ENCODE data around the gene UMAD1.
"Not testable (repeated sequence)": the region's sequence is repeated elsewhere in the genome, so short reads cannot be mapped to it uniquely, and the experiment has no call there.

Gene UMAD1

GRCh38 chr7:7793249-7793648, 152.7 kb downstream of the UMAD1 start:
- no peak for DNase-seq (ENCODE audit: extremely low read depth in 1 of 2, low read depth in 1 of 2)

GRCh38 chr7:7793921-7794320, 153.4 kb downstream of the UMAD1 start:
- DNase-seq (ENCODE audit: extremely low read depth in 1 of 2, low read depth in 1 of 2) = no peak

DNA sequence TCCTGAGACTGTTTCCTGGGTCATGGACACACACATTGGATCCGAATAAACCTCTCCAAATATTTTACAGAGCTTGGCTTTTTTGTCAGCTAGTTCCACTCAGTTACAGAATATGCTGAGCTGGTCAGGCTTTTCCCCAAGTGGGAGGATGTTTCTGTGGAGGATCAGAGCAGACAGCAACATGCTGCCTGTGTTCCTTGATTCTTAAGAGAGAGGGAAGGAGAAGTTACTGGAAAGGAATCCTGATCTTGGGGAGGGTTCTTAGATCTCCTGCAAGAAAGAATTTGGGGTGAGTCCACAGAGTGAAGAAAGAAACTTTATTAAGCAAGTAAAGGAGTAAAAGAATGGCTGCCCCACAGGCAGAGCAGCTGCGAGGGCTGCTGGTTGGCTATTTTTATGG, 154.7 kb downstream of the UMAD1 start:
- no peak for DNase-seq (ENCODE audit: extremely low read depth in 1 of 2, low read depth in 1 of 2)

GRCh38 chr7:7795630-7796121, 155.1 kb downstream of the UMAD1 start:
- DNase-seq (ENCODE audit: extremely low read depth in 1 of 2, low read depth in 1 of 2) = no peak

- no peak for DNase-seq (ENCODE audit: extremely low read depth in 1 of 2, low read depth in 1 of 2)
Observed at GRCh38 chr7:7798510-7798909, 158.0 kb downstream of the UMAD1 start.

DNA sequence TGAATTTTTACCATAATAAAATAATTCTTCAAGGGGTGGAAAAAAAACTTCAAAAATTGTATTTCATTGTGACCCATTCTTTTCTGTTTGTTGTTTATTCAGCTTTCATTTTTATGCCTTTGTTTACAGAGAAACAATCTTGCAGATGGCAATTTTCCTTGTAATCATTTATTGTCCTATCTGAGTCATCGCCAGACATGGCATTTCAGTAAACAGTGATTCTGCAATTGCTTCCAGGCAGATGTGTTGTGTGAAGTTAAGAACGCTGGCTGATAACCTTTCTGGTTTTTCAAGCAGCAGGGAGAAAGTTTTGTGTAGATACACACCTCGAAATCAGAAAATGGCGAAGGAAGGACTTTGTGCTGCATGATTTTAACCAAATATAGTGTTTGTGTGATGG, 158.6 kb downstream of the UMAD1 start:
- DNase-seq (ENCODE audit: extremely low read depth in 1 of 2, low read depth in 1 of 2) = no peak

DNA sequence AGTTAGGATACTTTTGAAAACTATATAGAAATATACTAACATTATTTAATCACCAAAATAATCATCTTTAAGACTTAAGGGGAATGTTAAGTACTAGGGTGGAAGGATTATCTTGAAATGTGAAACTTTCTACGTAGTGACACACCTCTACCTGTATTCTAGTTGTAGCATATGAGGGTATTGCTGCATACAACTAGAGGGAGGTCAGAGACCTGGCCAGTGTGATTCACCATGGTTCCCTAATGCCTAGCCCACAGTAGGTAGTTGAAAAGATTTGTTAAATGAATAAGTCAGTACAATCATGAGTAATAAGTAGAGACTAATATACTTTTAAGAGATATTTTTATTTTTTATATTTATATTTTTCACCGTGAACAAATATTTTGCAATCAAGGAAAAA, 162.0 kb downstream of the UMAD1 start:
- no peak for DNase-seq (ENCODE audit: extremely low read depth in 1 of 2, low read depth in 1 of 2)

- DNase-seq (ENCODE audit: extremely low read depth in 1 of 2, low read depth in 1 of 2) = no peak
Observed at GRCh38 chr7:7803715-7804178, 163.2 kb downstream of the UMAD1 start.

DNA sequence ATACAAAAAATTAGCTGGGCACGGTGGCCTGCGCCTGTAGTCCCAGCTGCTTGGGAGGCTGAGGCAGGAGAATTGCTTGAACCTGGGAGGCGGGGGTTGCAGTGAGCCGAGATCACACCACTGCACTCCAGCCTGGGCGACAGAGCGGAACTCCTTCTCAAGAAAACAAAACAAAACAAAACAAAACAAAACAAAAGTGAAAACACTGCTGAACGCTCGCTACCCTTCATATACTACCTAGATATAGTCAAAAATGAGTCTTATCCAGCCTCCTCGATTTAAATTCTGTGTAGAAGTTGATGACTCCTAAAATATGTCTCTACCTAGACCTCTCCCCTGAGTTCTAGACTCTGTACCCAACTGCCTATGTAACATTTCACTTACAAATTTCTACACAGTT, 164.3 kb downstream of the UMAD1 start:
- not testable (repeated sequence) for DNase-seq (ENCODE audit: extremely low read depth in 1 of 2, low read depth in 1 of 2)

- no peak for DNase-seq (ENCODE audit: extremely low read depth in 1 of 2, low read depth in 1 of 2)
Observed at GRCh38 chr7:7805511-7806153, 165.1 kb downstream of the UMAD1 start.

DNA sequence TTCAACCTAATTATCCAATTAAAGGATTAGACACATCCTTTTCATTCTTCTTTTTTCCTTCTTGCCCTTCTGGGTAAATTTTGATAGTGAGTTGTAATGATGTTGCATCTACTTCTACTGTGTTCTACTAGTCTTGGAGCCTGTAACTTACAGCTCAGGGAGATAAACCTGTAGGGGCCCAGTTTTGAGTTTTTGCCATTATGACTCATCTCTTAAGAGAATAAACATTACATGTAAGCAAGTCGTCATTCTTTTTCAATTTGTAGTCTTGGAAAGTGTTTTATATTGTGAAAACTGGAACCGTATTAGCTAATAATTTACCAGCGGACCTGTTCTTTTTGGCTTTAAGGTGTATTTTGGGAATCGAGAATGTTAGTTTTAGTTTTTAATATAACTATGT, 167.6 kb downstream of the UMAD1 start:
- no peak for DNase-seq (ENCODE audit: extremely low read depth in 1 of 2, low read depth in 1 of 2)

GRCh38 chr7:7808626-7809025, 168.1 kb downstream of the UMAD1 start:
- no peak for DNase-seq (ENCODE audit: extremely low read depth in 1 of 2, low read depth in 1 of 2)

GRCh38 chr7:7810380-7810779, 169.8 kb downstream of the UMAD1 start:
- no peak for DNase-seq (ENCODE audit: extremely low read depth in 1 of 2, low read depth in 1 of 2)

DNA sequence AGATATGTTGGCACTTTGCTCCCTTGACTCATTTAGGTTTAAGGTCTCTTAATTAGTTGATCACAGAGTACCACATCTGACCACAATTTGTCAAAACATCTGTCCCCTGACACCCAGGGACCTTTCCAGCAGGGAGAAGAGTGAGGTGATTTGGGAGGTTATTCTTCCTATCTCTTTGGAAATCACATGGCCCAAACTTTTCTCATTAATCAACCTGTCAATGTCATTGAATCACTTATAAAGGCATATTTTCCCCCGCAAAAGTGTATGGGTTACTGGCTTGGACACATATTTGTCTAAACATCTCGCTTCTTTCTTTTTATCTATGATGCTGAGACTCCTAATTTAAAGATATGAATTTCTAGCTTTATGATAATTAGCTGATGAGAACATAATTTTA, 170.3 kb downstream of the UMAD1 start:
- DNase-seq (ENCODE audit: extremely low read depth in 1 of 2, low read depth in 1 of 2) = no peak

- DNase-seq (ENCODE audit: extremely low read depth in 1 of 2, low read depth in 1 of 2) = no peak
Observed at GRCh38 chr7:7812112-7812511, 171.6 kb downstream of the UMAD1 start.

GRCh38 chr7:7815395-7815794, 174.8 kb downstream of the UMAD1 start:
- DNase-seq (ENCODE audit: extremely low read depth in 1 of 2, low read depth in 1 of 2) = no peak

DNA sequence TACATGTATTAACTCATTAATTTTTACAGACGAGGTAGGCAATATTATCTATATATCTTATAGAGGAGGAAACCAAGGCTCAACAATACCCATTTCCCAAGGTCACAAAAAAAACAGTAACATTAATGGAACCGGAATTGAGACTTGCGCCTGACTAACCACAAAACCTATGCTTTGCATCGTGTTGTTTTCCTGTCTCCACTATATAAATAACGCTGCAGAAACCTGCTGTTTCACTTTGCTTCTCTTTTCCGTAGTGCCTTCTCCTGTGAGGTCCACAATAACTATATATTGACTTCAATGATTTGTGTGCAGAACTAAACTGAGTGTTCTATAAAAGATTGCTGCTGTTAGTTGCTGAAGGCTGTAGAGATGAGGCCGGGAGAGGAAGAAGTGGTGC, 175.5 kb downstream of the UMAD1 start:
- no peak for DNase-seq (ENCODE audit: extremely low read depth in 1 of 2, low read depth in 1 of 2)

- DNase-seq (ENCODE audit: extremely low read depth in 1 of 2, low read depth in 1 of 2) = no peak
Observed at GRCh38 chr7:7816816-7817536, 176.4 kb downstream of the UMAD1 start.

DNA sequence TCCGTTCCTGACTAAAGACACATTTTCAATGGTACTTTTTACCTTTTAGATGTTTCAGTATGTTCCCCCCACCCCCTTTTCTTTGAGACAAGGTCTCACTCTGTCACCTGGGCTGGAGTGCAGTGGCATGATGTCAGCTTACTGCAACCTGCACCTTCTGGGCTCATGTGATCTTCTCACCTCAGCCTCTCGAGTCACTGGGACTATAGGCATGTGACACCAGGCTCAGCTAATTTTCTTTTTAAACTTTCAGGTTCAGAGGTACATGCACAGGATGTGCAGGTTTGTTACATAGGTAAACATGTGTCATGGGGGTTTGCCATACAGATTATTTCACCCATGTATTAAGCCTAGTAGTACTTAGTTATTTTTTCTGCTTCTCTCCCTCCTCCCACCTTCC, 177.2 kb downstream of the UMAD1 start:
- DNase-seq (ENCODE audit: extremely low read depth in 1 of 2, low read depth in 1 of 2) = no peak

- DNase-seq (ENCODE audit: extremely low read depth in 1 of 2, low read depth in 1 of 2) = not testable (repeated sequence)
Observed at GRCh38 chr7:7818179-7818578, 177.6 kb downstream of the UMAD1 start.

DNA sequence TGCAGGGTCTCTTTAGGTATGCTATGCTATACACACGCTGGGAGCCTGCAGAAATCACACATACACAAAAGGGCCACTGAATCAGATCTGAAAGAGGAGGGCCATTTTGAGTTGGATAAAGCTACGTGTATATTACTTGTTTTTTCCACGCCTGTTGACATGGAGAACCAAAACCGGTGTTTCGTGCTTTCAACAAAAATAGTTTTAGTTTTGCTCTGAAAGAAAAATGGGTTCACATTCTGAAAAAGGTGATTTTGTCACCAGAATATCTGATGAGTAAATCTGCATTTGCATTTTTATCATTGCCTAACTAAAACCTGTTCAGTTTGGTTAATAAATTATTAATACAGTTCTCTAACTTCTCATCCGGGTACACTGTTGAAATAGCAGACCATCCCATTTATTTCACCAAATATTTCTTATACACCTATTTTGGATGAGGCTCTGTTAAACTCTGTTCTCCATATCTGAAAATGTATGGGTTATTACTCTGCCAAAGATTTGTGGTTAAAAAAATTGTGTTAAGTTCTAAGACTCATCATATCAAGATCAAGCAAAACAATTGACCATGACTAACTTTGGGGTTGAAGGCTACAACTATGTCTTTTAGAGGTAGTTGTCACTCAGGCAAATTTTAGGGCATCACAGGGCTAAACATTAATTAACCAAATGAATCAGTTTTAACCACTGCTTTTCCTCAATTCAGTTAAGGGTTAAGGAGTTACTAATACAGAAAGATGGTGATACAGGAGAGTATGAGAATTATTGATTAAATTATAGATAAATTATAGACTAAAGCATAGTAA, 179.1 kb downstream of the UMAD1 start:
- DNase-seq (ENCODE audit: extremely low read depth in 1 of 2, low read depth in 1 of 2) = no peak

DNA sequence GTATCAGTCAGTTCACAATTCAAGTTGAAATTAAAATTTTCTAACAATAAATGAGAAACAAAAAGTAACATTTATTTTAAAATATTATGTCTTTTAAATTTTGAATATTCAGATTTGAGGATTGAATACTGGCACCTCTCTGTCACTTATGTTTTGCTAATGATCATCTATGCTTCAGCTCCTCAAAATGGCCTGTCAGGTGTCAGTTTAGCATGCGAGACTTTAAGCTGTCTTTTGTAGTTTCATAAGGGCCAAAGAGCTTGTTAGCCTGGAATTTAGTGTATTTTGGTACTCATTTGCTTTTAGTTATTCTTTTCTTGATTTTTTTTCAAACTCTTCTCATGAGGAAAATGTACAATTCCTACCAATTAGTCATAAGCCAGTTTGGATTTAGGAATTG, 179.9 kb downstream of the UMAD1 start:
- no peak for DNase-seq (ENCODE audit: extremely low read depth in 1 of 2, low read depth in 1 of 2)

All from activated CD8-positive, alpha-beta memory T cell treated with anti-CD3 and anti-CD28 coated beads for 1 hour (primary cell).